ENCODE data around the gene XPO5. TPM values are rescaled to one million over a fixed set of nuclear protein-coding genes. Genes with fewer than 3 reads are reported as not detected.
"Not testable (repeated sequence)": the region's sequence is repeated elsewhere in the genome, so short reads cannot be mapped to it uniquely, and the experiment has no call there.

XPO5 gene
- polyA plus RNA-seq, 1 of the 3 experiments (the other 2 are of a cell fraction), result 29.5 TPM

DNA sequence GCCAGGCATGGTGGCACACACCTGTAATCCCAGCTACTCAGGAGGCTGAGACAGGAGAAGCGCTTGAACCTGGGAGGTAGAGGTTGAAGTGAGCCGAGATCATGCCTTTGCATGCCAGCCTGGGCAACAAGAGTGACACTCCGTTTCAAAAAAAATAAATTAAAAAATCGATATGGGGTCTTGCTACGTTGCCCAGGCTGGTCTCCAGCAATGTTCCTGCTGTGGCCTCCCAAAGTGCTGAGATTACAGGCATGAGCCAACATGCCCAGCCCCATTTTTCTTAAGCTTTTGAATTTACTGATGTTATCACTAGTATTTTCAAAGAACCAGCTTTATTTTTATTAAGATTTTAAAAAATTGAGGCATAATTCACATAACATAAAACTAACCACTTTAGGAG lies 35.3 kb downstream of the XPO5 start:
- POLR2A ChIA-PET, result no interaction called here

DNA sequence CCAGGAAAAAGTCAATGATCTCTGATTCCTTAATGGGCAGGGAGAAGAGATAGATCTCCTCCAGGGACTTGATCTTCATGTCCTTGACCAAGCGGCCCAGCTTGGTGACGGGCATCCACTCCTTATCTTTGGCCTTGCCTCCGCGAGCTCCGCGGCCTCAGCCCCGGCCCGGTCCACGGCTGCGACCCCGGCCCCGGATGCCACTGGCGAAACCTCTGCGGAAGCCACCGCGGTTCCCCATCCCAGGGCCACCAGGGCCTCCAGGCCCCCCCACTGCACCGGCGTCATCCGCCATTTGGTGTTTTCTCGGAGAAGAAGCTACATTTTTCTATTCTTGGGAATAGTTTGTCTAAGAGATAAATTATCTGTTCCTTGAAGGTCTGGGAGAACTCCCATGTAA lies 36.4 kb downstream of the XPO5 start:
- H4K20me1 ChIP-seq (ENCODE audit: insufficient read depth); DNase-seq; POLR2A ChIA-PET; H2AFZ ChIP-seq (ENCODE audit: low read depth); H3K79me2 ChIP-seq (ENCODE audit: insufficient read depth); H3K9me2 ChIP-seq; H3K9me3 ChIP-seq; H3K4me1 ChIP-seq (ENCODE audit: control insufficient read depth in 1 of 2, insufficient read depth in 2 of 2, low read depth in 1 of 2, low read length in 1 of 2); H3K27ac ChIP-seq (ENCODE audit: low read depth in 2 of 2, low read length in 1 of 2); H3K27me3 ChIP-seq (ENCODE audit: insufficient read depth); H3K4me2 ChIP-seq; H3F3A ChIP-seq (replicated peaks; ENCODE audit: insufficient read depth); H3K9ac ChIP-seq; CTCF ChIA-PET; H3K4me3 ChIP-seq (ENCODE audit: low read depth in 2 of 2, low read length in 1 of 2): not testable (repeated sequence)
- H3K36me3 ChIP-seq (replicated peaks in 1 of 2; ENCODE audit: control insufficient read depth in 1 of 2, insufficient read depth in 2 of 2, low read length in 1 of 2), result peaks cover 32 to 41% of the 10 kb centered on the region in 2 experiments
- WGBS (ENCODE audit: low lambda C conversion rate), result 96% methylated on average over 15 of the region's 20 CpGs

More for the DNA sequence above, 35.3 kb downstream of the XPO5 start:
- Histone ChIP-seq H3F3A (replicated peaks; ENCODE audit: insufficient read depth) (no peaks in the 10 kb centered on the region), H3K9ac (no peak overlapping the region), H3K9me2 (no peaks in the 10 kb centered on the region), H3K27me3 (ENCODE audit: insufficient read depth) (no peaks in the 10 kb centered on the region), H2AFZ (ENCODE audit: low read depth) (no peak overlapping the region), H3K4me3 (ENCODE audit: low read depth in 2 of 2, low read length in 1 of 2) (no peak overlapping the region), H3K4me2 (no peak overlapping the region), H3K4me1 (ENCODE audit: control insufficient read depth in 1 of 2, insufficient read depth in 2 of 2, low read depth in 1 of 2, low read length in 1 of 2) (no peaks in the 10 kb centered on the region), H3K9me3 (no peaks in the 10 kb centered on the region), H3K79me2 (ENCODE audit: insufficient read depth) (no peaks in the 10 kb centered on the region), H3K36me3 (replicated peaks in 1 of 2; ENCODE audit: control insufficient read depth in 1 of 2, insufficient read depth in 2 of 2, low read length in 1 of 2) (peaks cover 35 to 48% of the 10 kb centered on the region in 2 experiments), H4K20me1 (ENCODE audit: insufficient read depth) (no peaks in the 10 kb centered on the region), H3K27ac (ENCODE audit: low read depth in 2 of 2, low read length in 1 of 2) (no peak overlapping the region)
- no peak for TF ChIP-seq RXRA (IDR thresholded peaks at IDR 0.05; ENCODE audit: borderline replicate concordance, low read depth)
- TF ChIP-seq JUND (IDR thresholded peaks at IDR 0.05), result no peak
- TF ChIP-seq, protein P1, sequence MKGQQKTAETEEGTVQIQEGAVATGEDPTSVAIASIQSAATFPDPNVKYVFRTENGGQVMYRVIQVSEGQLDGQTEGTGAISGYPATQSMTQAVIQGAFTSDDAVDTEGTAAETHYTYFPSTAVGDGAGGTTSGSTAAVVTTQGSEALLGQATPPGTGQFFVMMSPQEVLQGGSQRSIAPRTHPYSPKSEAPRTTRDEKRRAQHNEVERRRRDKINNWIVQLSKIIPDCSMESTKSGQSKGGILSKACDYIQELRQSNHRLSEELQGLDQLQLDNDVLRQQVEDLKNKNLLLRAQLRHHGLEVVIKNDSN (IDR thresholded peaks at IDR 0.05; ENCODE audit: borderline replicate concordance, low read depth), result no peak
- TF ChIP-seq MEF2A (IDR thresholded peaks at IDR 0.05; ENCODE audit: borderline replicate concordance, low read depth), result no peak
- no peak for TF ChIP-seq EP300 (IDR thresholded peaks at IDR 0.05; ENCODE audit: borderline replicate concordance in 1 of 2, low read depth in 1 of 2, low read length in 1 of 2)
- TF ChIP-seq GABPA (IDR thresholded peaks at IDR 0.05; ENCODE audit: low read depth), result no peak
- TF ChIP-seq MXI1 (IDR thresholded peaks at IDR 0.05; ENCODE audit: low read depth, low read length), result no peak
- TF ChIP-seq ELF1 (IDR thresholded peaks at IDR 0.05), result no peak
- no peak for TF ChIP-seq SMC3 (IDR thresholded peaks at IDR 0.05; ENCODE audit: low read depth, low read length)
- TF ChIP-seq TAF1 (IDR thresholded peaks at IDR 0.05; ENCODE audit: borderline replicate concordance, low read depth, low read length), result no peak
- no peak for TF ChIP-seq FOSL2 (IDR thresholded peaks at IDR 0.05; ENCODE audit: borderline replicate concordance, low read depth)
- no peak for TF ChIP-seq POLR2AphosphoS5 (IDR thresholded peaks at IDR 0.05; ENCODE audit: low read depth, low read length)
- TF ChIP-seq NFIC (IDR thresholded peaks at IDR 0.05; ENCODE audit: borderline replicate concordance), result no peak
- TF ChIP-seq, protein P2, sequence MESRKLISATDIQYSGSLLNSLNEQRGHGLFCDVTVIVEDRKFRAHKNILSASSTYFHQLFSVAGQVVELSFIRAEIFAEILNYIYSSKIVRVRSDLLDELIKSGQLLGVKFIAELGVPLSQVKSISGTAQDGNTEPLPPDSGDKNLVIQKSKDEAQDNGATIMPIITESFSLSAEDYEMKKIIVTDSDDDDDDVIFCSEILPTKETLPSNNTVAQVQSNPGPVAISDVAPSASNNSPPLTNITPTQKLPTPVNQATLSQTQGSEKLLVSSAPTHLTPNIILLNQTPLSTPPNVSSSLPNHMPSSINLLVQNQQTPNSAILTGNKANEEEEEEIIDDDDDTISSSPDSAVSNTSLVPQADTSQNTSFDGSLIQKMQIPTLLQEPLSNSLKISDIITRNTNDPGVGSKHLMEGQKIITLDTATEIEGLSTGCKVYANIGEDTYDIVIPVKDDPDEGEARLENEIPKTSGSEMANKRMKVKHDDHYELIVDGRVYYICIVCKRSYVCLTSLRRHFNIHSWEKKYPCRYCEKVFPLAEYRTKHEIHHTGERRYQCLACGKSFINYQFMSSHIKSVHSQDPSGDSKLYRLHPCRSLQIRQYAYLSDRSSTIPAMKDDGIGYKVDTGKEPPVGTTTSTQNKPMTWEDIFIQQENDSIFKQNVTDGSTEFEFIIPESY (IDR thresholded peaks at IDR 0.05; ENCODE audit: borderline replicate concordance, low read depth), result no peak
- no peak for TF ChIP-seq EZH2phosphoT487 (IDR thresholded peaks at IDR 0.05; ENCODE audit: borderline replicate concordance, low read depth)
- no peak for TF ChIP-seq CHD2 (IDR thresholded peaks at IDR 0.05; ENCODE audit: low read length, partially characterized antibody)
- TF ChIP-seq, protein P3, sequence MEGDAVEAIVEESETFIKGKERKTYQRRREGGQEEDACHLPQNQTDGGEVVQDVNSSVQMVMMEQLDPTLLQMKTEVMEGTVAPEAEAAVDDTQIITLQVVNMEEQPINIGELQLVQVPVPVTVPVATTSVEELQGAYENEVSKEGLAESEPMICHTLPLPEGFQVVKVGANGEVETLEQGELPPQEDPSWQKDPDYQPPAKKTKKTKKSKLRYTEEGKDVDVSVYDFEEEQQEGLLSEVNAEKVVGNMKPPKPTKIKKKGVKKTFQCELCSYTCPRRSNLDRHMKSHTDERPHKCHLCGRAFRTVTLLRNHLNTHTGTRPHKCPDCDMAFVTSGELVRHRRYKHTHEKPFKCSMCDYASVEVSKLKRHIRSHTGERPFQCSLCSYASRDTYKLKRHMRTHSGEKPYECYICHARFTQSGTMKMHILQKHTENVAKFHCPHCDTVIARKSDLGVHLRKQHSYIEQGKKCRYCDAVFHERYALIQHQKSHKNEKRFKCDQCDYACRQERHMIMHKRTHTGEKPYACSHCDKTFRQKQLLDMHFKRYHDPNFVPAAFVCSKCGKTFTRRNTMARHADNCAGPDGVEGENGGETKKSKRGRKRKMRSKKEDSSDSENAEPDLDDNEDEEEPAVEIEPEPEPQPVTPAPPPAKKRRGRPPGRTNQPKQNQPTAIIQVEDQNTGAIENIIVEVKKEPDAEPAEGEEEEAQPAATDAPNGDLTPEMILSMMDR (IDR thresholded peaks at IDR 0.05), result no peak
- DNase-seq, result no peak
- 93% methylated on average over 5 of the region's 5 CpGs for WGBS (ENCODE audit: low lambda C conversion rate)
- CTCF ChIA-PET, result no interaction called here

DNA sequence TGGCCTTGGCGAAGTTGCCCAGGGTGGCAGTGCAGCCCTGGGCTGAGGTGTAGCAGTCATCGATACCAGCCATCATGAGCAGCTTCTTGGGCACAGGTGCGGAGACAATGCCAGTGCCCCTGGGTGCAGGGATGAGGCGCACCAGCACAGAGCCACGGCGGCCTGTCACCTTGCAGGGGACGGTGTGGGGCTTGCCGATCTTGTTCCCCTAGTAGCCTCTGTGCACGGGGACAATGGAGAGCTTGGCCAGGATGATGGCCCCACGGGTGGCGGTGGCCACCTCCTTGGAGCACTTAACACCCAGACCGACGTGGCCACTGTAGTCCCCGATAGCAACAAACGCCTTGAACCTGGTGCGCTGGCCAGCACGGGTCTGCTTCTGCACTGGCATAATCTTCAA lies 36.9 kb downstream of the XPO5 start:
- H3K4me1 ChIP-seq (ENCODE audit: control insufficient read depth in 1 of 2, insufficient read depth in 2 of 2, low read depth in 1 of 2, low read length in 1 of 2); H3K27me3 ChIP-seq (ENCODE audit: insufficient read depth); H3K4me3 ChIP-seq (ENCODE audit: low read depth in 2 of 2, low read length in 1 of 2); H3K4me2 ChIP-seq; DNase-seq; H3K9me2 ChIP-seq; H3K9me3 ChIP-seq; POLR2A ChIA-PET; H3K9ac ChIP-seq; H3K79me2 ChIP-seq (ENCODE audit: insufficient read depth); H4K20me1 ChIP-seq (ENCODE audit: insufficient read depth); H2AFZ ChIP-seq (ENCODE audit: low read depth); CTCF ChIA-PET; H3K27ac ChIP-seq (ENCODE audit: low read depth in 2 of 2, low read length in 1 of 2); H3F3A ChIP-seq (replicated peaks; ENCODE audit: insufficient read depth): not testable (repeated sequence)
- WGBS (ENCODE audit: low lambda C conversion rate), result 95% methylated on average over 4 of the region's 17 CpGs
- H3K36me3 ChIP-seq (replicated peaks in 1 of 2; ENCODE audit: control insufficient read depth in 1 of 2, insufficient read depth in 2 of 2, low read length in 1 of 2), result peaks cover 32 to 39% of the 10 kb centered on the region in 2 experiments
